GM15510 (cell line): Measurements from ENCODE around the gene RBMY1E.
"Not testable (repeated sequence)": the region's sequence is repeated elsewhere in the genome, so short reads cannot be mapped to it uniquely, and the experiment has no call there.

Experiments used
- POLR2A ChIP-seq: IDR thresholded peaks from 3 replicates; pipeline ENCODE4 v1.6.1; 2011; ENCODE audit warnings: borderline replicate concordance; ENCODE audit not compliant: insufficient read length; ENCODE audit errors: extremely low read depth

Gene RBMY1E

DNA sequence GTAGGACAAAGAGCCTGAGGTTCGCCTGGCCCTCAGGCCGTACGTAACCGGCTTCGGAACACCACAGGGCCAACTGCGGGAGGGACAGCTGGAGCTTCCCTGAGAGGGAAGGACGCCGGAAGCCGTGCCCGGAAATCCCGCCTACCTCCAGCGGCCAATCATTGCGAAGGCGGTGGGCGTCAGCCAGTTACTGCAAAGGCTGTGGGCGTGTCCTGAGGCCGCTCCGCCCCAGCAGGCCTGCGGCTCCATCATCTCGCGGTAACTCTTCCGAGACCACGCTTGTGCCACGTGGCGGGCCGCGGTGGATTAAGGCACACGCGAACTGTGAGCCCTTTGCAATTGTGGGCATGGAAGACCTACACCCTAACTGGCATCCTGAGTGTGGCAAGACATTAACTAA lies at the start of gene RBMY1E:
Gene RBMY1E, minus strand, starts transcription at position 101 of the 400 bp plus-strand sequence. CDS start 1,978 bp downstream, outside the sequence.
- TF ChIP-seq POLR2A: not testable (repeated sequence)

- not testable (repeated sequence) for TF ChIP-seq POLR2A
These were observed 23.4 kb downstream of the RBMY1E start, which contains the start of gene RBMY1D for GRCh38 chrY:21894426-21894825. Gene RBMY1D (minus strand): TSS chrY:21894526. CDS start chrY:21892513, 2,013 bp downstream.
